HEK293 (cell line): ENCODE data around the gene GOPC.

ENCODE experiments used
- CTCF ChIA-PET: fragments of 350-600 bp; formaldehyde crosslinking; extraction: SDS; loops from one replicate; lab custom pipeline; 2021; ENCODE audit warnings: antibody characterized with exemption; lab: Yijun Ruan, JAX
- POLR2A ChIA-PET: fragments of 300-600 bp; formaldehyde crosslinking; extraction: SDS; loops from one replicate; lab custom pipeline; 2020; ENCODE audit warnings: antibody characterized with exemption, inconsistent platforms; lab: Yijun Ruan, JAX
- H3K27ac ChIP-seq: fragments of 200-500 bp; sonication (Bioruptor generic); 2 replicates; pipeline ENCODE4 v1.5.1; 2014; ENCODE audit warnings: low read depth, low read length, control low read depth, inconsistent platforms; ENCODE audit errors: extremely low read depth
- H3K36me3 ChIP-seq, 2 experiments: fragments of 200-500 bp in 1 of 2; sonication (Bioruptor generic) in 1 of 2; 1 replicate in 1 of 2; 2 replicates in 1 of 2; pipeline ENCODE4 v1.5.1; 2014 to 2017; ENCODE audit warnings: inconsistent platforms in 2 of 2, low read length in 2 of 2; ENCODE audit not compliant: control insufficient read depth in 2 of 2, insufficient read depth in 1 of 2
- H3K4me1 ChIP-seq: fragments of 200-500 bp; sonication (Bioruptor generic); 2 replicates; pipeline ENCODE4 v1.5.1; 2014; ENCODE audit warnings: mild to moderate bottlenecking, low read length, inconsistent platforms; ENCODE audit not compliant: control insufficient read depth, insufficient read depth
- H3K4me3 ChIP-seq: 2 replicates; pipeline ENCODE4 v1.5.1; 2011; ENCODE audit warnings: low read depth, mild to moderate bottlenecking, control low read depth, low read length, moderate library complexity
- H3K9me3 ChIP-seq: fragments of 200-500 bp; sonication (Bioruptor generic); 2 replicates; pipeline ENCODE4 v1.5.1; 2014; ENCODE audit warnings: low read depth, low read length, inconsistent platforms; ENCODE audit not compliant: control insufficient read depth, insufficient read depth
- MZF1 ChIP-seq: fragments of 450-650 bp; formaldehyde crosslinking; IDR thresholded peaks from 2 replicates; pipeline ENCODE4 v1.5.1; 2017; ENCODE audit warnings: missing biosample characterization, missing genetic modification characterization, borderline replicate concordance
- SETDB1 ChIP-seq: IDR thresholded peaks from one replicate; pipeline ENCODE4 v1.6.1; 2017; ENCODE audit warnings: mild to moderate bottlenecking, low read length, moderate library complexity, mixed read lengths; ENCODE audit not compliant: insufficient read length
- WT1 ChIP-seq: fragments of 450-650 bp; formaldehyde crosslinking; IDR thresholded peaks from 2 replicates; pipeline ENCODE4 v1.5.1; 2016; ENCODE audit warnings: missing biosample characterization, missing genetic modification characterization
- ZBTB17 ChIP-seq: fragments of 450-650 bp; formaldehyde crosslinking; IDR thresholded peaks from 2 replicates; pipeline ENCODE4 v1.5.1; 2016; ENCODE audit warnings: missing biosample characterization, missing genetic modification characterization
- ZNF114 ChIP-seq: fragments of 450-650 bp; formaldehyde crosslinking; IDR thresholded peaks from 2 replicates; pipeline ENCODE4 v1.5.0; 2017; ENCODE audit warnings: missing biosample characterization, missing genetic modification characterization
- ZNF121 ChIP-seq: fragments of 450-650 bp; formaldehyde crosslinking; IDR thresholded peaks from 2 replicates; pipeline ENCODE4 v1.5.1; 2016; ENCODE audit warnings: missing biosample characterization, missing genetic modification characterization
- ZNF133 ChIP-seq: fragments of 450-650 bp; formaldehyde crosslinking; IDR thresholded peaks from 2 replicates; pipeline ENCODE4 v1.5.1; 2016; ENCODE audit warnings: missing biosample characterization, missing genetic modification characterization
- ZNF146 ChIP-seq: fragments of 450-650 bp; formaldehyde crosslinking; IDR thresholded peaks from 2 replicates; pipeline ENCODE4 v1.5.1; 2016; ENCODE audit warnings: missing biosample characterization, missing genetic modification characterization
- ZNF266 ChIP-seq: fragments of 450-650 bp; formaldehyde crosslinking; IDR thresholded peaks from 2 replicates; pipeline ENCODE4 v1.5.1; 2016; ENCODE audit warnings: missing biosample characterization, missing genetic modification characterization, low read depth
- ZNF335 ChIP-seq: fragments of 450-650 bp; formaldehyde crosslinking; conservative IDR thresholded peaks from 2 replicates; pipeline ENCODE4 v1.5.1; 2016; ENCODE audit warnings: missing biosample characterization, missing genetic modification characterization
- ZNF341 ChIP-seq: fragments of 450-650 bp; formaldehyde crosslinking; IDR thresholded peaks from 2 replicates; pipeline ENCODE4; 2016; ENCODE audit warnings: low read depth, missing biosample characterization, missing genetic modification characterization
- ZNF350 ChIP-seq: fragments of 450-650 bp; formaldehyde crosslinking; IDR thresholded peaks from 2 replicates; pipeline ENCODE4 v1.5.0; 2017; ENCODE audit warnings: missing biosample characterization, mild to moderate bottlenecking, missing genetic modification characterization
- ZNF544 ChIP-seq: fragments of 450-650 bp; formaldehyde crosslinking; IDR thresholded peaks from 2 replicates; pipeline ENCODE4 v1.5.0; 2017; ENCODE audit warnings: missing biosample characterization, missing genetic modification characterization
- ZNF785 ChIP-seq: fragments of 450-650 bp; formaldehyde crosslinking; IDR thresholded peaks from 2 replicates; pipeline ENCODE4 v1.5.1; 2016; ENCODE audit warnings: missing biosample characterization, missing genetic modification characterization
- TF ChIP-seq, protein P1 (sequence below): fragments of 450-650 bp; formaldehyde crosslinking; IDR thresholded peaks from 2 replicates; pipeline ENCODE4 v1.5.1; 2016; ENCODE audit warnings: missing biosample characterization, missing genetic modification characterization
- TF ChIP-seq, protein P2 (sequence below): fragments of 450-650 bp; formaldehyde crosslinking; IDR thresholded peaks from 2 replicates; pipeline ENCODE4 v1.5.1; 2017; ENCODE audit warnings: missing biosample characterization, missing genetic modification characterization
- TF ChIP-seq, protein P3 (sequence below): fragments of 450-650 bp; formaldehyde crosslinking; IDR thresholded peaks from 2 replicates; pipeline ENCODE4 v1.5.1; 2017; ENCODE audit warnings: missing biosample characterization, missing genetic modification characterization
- TF ChIP-seq, protein P4 (sequence below): fragments of 450-650 bp; formaldehyde crosslinking; IDR thresholded peaks from 2 replicates; pipeline ENCODE4 v1.5.1; 2017; ENCODE audit warnings: missing biosample characterization, missing genetic modification characterization
- TF ChIP-seq, protein P5 (sequence below): fragments of 450-650 bp; formaldehyde crosslinking; IDR thresholded peaks from 2 replicates; pipeline ENCODE4 v1.5.1; 2016; ENCODE audit warnings: missing biosample characterization, missing genetic modification characterization, borderline replicate concordance

Gene GOPC

DNA sequence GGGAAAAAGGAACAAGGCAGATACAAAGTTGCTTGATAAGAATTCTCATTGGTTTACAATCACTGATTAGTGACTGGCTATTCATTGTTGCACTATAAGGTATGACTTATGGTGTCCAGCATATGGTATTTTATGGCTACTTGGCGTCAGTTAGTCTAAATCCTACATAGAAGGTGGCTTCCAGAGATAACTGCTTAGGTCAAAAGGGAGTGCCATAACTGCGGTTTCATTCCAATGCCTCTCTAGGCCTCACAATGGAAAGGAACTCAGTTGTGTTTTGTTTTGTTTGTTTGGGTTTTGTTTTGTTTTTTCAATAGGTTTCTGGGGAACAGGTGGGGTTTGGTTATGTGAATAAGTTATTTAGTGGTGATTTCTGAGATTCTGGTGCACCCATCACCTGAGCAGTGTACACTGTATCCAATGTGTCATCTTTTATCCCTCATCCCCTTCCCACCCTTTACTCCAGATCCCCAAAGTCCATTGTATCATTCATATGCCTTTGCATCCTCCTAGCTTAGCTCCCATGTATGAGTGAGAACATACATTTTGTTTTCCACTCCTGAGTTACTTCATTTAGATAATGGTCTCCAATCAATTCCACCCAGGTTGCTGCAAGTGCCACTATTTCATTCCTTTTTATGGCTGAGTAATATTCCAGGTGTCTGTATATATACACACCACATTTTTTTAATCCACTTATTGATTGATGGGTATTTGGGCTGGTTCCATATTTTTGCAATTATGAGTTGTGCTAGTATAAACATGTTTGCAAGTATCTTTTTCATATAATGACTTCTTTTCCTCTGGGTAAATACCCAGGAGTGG is 7.0 kb downstream of the GOPC start:
- Histone ChIP-seq H3K36me3 (peaks cover 6 to 23% of the 10 kb centered on the region in 2 experiments; a peak in 2 of 3 replicates), H3K4me1 (peaks cover 13% of the 10 kb centered on the region), H3K4me3 (no peak overlapping the region), H3K27ac (no peak overlapping the region), H3K9me3 (no peaks in the 10 kb centered on the region)
- POLR2A ChIA-PET, result no interaction called here
- CTCF ChIA-PET, result interaction anchor here (0.7 kb wide), 1 partner anchor 37 kb away, joined by 3 read pairs; no protein-coding TSS in a partner anchor
- TF ChIP-seq MZF1 (tag by site-specific recombination), result peak; percentile 92
- no peak for TF ChIP-seq ZNF335 (tag by site-specific recombination)
- TF ChIP-seq SETDB1, result peak; percentile 77
- peak; percentile 78 for TF ChIP-seq ZNF146 (tag by site-specific recombination)

DNA sequence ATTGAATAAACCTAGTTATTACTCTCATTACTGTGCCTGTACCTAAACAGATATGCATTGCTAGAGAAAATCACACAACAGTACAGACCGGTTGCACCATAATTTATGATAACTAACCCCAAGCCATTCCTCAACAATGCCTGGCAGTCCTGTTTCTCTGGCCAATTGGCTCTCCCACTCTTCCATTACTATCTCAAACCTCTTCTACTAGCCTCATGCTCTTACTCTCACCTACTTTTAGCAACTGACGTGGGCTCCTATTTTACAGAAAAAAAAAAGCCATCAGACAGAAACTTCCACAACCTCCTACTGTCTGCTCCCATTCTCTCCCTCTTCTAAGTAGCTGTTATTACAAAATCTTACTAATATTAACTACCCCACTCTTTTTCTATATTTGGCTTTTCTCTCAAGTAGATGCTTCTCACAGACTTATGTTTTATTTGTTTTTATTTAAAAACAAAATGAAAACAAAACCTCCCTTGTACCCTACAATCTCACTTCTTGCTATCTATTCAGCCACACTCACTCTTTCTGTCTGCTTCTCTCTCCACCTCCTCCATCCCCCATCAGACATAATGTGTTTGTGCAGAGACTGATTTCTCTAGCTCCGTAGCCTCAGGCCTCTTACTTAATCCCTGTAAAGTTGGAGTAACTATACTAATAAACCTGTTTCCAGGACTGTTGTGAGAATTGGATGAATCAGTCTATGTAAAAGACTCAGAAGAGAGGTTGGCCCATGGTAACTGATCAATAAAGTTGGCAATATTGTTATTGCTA is 9.1 kb downstream of the GOPC start:
- Histone ChIP-seq H3K9me3 (no peaks in the 10 kb centered on the region), H3K36me3 (peaks cover 13 to 27% of the 10 kb centered on the region in 2 experiments; a peak in 2 of 3 replicates), H3K4me3 (no peak overlapping the region), H3K27ac (no peak overlapping the region), H3K4me1 (peaks cover 13% of the 10 kb centered on the region)
- ChIA-PET POLR2A (no interaction called here), CTCF (interaction anchor here (1.4 to 1.5 kb wide), 2 partner anchors 9 to 38 kb away, joined by 4 read pairs; partner anchors contain the start of gene GOPC)
- TF ChIP-seq ZNF785 (tag by site-specific recombination), result no peak
- TF ChIP-seq ZNF114 (tag by site-specific recombination), result no peak
- no peak for TF ChIP-seq ZNF133
- TF ChIP-seq, protein P1, sequence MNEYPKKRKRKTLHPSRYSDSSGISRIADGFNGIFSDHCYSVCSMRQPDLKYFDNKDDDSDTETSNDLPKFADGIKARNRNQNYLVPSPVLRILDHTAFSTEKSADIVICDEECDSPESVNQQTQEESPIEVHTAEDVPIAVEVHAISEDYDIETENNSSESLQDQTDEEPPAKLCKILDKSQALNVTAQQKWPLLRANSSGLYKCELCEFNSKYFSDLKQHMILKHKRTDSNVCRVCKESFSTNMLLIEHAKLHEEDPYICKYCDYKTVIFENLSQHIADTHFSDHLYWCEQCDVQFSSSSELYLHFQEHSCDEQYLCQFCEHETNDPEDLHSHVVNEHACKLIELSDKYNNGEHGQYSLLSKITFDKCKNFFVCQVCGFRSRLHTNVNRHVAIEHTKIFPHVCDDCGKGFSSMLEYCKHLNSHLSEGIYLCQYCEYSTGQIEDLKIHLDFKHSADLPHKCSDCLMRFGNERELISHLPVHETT (tag by site-specific recombination), result no peak
- TF ChIP-seq ZNF544, result no peak
- no peak for TF ChIP-seq ZNF266 (tag by site-specific recombination)
- TF ChIP-seq ZNF350 (tag by site-specific recombination), result no peak
- TF ChIP-seq, protein P2, sequence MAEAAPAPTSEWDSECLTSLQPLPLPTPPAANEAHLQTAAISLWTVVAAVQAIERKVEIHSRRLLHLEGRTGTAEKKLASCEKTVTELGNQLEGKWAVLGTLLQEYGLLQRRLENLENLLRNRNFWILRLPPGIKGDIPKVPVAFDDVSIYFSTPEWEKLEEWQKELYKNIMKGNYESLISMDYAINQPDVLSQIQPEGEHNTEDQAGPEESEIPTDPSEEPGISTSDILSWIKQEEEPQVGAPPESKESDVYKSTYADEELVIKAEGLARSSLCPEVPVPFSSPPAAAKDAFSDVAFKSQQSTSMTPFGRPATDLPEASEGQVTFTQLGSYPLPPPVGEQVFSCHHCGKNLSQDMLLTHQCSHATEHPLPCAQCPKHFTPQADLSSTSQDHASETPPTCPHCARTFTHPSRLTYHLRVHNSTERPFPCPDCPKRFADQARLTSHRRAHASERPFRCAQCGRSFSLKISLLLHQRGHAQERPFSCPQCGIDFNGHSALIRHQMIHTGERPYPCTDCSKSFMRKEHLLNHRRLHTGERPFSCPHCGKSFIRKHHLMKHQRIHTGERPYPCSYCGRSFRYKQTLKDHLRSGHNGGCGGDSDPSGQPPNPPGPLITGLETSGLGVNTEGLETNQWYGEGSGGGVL, result no peak
- TF ChIP-seq WT1 (tag by site-specific recombination), result no peak
- TF ChIP-seq ZNF341 (tag by site-specific recombination), result no peak
- no peak for TF ChIP-seq ZNF121 (tag by site-specific recombination)
- 0 out of 2 replicates have a peak, but pooled peaks have one; percentile 24 for TF ChIP-seq ZBTB17
- TF ChIP-seq, protein P3, sequence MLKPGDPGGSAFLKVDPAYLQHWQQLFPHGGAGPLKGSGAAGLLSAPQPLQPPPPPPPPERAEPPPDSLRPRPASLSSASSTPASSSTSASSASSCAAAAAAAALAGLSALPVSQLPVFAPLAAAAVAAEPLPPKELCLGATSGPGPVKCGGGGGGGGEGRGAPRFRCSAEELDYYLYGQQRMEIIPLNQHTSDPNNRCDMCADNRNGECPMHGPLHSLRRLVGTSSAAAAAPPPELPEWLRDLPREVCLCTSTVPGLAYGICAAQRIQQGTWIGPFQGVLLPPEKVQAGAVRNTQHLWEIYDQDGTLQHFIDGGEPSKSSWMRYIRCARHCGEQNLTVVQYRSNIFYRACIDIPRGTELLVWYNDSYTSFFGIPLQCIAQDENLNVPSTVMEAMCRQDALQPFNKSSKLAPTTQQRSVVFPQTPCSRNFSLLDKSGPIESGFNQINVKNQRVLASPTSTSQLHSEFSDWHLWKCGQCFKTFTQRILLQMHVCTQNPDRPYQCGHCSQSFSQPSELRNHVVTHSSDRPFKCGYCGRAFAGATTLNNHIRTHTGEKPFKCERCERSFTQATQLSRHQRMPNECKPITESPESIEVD (tag by site-specific recombination), result 0 out of 2 replicates have a peak, but pooled peaks have one; percentile 23
- TF ChIP-seq, protein P4, sequence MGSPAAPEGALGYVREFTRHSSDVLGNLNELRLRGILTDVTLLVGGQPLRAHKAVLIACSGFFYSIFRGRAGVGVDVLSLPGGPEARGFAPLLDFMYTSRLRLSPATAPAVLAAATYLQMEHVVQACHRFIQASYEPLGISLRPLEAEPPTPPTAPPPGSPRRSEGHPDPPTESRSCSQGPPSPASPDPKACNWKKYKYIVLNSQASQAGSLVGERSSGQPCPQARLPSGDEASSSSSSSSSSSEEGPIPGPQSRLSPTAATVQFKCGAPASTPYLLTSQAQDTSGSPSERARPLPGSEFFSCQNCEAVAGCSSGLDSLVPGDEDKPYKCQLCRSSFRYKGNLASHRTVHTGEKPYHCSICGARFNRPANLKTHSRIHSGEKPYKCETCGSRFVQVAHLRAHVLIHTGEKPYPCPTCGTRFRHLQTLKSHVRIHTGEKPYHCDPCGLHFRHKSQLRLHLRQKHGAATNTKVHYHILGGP, result no peak
- TF ChIP-seq, protein P5, sequence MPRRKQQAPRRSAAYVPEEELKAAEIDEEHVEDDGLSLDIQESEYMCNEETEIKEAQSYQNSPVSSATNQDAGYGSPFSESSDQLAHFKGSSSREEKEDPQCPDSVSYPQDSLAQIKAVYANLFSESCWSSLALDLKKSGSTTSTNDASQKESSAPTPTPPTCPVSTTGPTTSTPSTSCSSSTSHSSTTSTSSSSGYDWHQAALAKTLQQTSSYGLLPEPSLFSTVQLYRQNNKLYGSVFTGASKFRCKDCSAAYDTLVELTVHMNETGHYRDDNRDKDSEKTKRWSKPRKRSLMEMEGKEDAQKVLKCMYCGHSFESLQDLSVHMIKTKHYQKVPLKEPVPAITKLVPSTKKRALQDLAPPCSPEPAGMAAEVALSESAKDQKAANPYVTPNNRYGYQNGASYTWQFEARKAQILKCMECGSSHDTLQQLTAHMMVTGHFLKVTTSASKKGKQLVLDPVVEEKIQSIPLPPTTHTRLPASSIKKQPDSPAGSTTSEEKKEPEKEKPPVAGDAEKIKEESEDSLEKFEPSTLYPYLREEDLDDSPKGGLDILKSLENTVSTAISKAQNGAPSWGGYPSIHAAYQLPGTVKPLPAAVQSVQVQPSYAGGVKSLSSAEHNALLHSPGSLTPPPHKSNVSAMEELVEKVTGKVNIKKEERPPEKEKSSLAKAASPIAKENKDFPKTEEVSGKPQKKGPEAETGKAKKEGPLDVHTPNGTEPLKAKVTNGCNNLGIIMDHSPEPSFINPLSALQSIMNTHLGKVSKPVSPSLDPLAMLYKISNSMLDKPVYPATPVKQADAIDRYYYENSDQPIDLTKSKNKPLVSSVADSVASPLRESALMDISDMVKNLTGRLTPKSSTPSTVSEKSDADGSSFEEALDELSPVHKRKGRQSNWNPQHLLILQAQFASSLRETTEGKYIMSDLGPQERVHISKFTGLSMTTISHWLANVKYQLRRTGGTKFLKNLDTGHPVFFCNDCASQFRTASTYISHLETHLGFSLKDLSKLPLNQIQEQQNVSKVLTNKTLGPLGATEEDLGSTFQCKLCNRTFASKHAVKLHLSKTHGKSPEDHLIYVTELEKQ (tag by site-specific recombination), result no peak
